ENCODE results near the gene ZC3H11A. TPM values are rescaled to one million over a fixed set of nuclear protein-coding genes. Genes with fewer than 3 reads are reported as not detected.
A peak's percentile ranks its signal among the peaks of the same experiment; 100 is the strongest.

ZC3H11A gene
- total and polyA plus RNA-seq, 2 of the 4 experiments (the other 2 are of a cell fraction) = 52.1 to 66.5 TPM

- no peak for TF ChIP-seq FOS (IDR thresholded peaks at IDR 0.05; ENCODE audit: low read depth, low read length)
These were observed 30.2 kb upstream of the ZC3H11A start, which contains the start of gene LAX1 (continued) for GRCh38 chr1:203765029-203765837.

DNA sequence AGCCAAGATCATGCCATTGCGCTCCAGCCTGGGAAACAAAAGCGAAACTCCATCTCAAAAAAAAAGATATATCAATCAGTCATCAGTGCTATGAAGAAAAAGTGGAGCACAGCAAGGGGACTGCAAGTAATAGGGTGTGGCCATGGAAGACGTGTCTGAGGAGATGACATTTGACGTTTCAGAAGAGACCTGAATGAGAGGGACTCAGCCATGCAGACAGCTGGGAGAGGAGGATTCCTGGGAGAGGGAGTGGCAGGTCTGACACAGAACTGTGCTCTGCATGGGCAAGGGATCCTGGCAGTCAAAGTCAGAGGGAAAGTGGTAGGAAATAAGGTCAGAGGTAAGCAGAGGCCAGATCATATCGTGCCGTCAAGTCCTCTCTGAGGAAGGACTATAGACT, 27.2 kb upstream of the ZC3H11A start:
- H2AK9ac ChIP-seq (replicated peaks; ENCODE audit: low read depth, low read length, poor library complexity) = no peak overlapping the region

More for the DNA sequence above, 27.2 kb upstream of the ZC3H11A start:
- no peak overlapping the region for H3K27ac ChIP-seq (ENCODE audit: insufficient read depth, low read length)
- H2BK20ac ChIP-seq (ENCODE audit: low read depth, low read length) = peak overlapping the region; percentile 5; the same call in 1 of the 2 replicates
- intact Hi-C loops (cut with micrococcal nuclease) = no loop called here
- no peaks in the 10 kb centered on the region for H3K36me3 ChIP-seq (ENCODE audit: control insufficient read depth, insufficient read depth, low read length)
- ChIA-PET POLR2A (ENCODE audit: unreplicated experiment) (no interaction called here), CTCF (no interaction called here)
- no peak overlapping the region for H3K18ac ChIP-seq (ENCODE audit: low read depth, low read length)
- H2BK5ac ChIP-seq (ENCODE audit: low read depth, low read length, poor library complexity, severe bottlenecking) = no peak overlapping the region
- no peaks in the 10 kb centered on the region; a peak in 1 of 4 replicates for H3K79me1 ChIP-seq (ENCODE audit: low read depth in 1 of 2, low read length in 2 of 2)
- H2BK120ac ChIP-seq (ENCODE audit: low read depth, low read length) = no peak overlapping the region
- peaks cover 19% of the 10 kb centered on the region for H3K27me3 ChIP-seq (ENCODE audit: control insufficient read depth, insufficient read depth, low read length)
- peak overlapping the region; percentile 13 for H2AFZ ChIP-seq (replicated peaks; ENCODE audit: low read length, poor library complexity)
- in situ Hi-C loops (cut with MboI; ENCODE audit: low sequenced_read_pairs) = no loop called here
- H2AK5ac ChIP-seq (ENCODE audit: low read depth, low read length) = peak overlapping the region; percentile 5; the same call in 1 of the 2 replicates
- H3K9me3 ChIP-seq (ENCODE audit: control insufficient read depth, insufficient read depth, low read length) = no peaks in the 10 kb centered on the region
- DNase-seq = no peak
- TF ChIP-seq MAFK (IDR thresholded peaks at IDR 0.05; ENCODE audit: low read depth, low read length) (no peak), NFE2L2 (IDR thresholded peaks at IDR 0.05; ENCODE audit: low read depth, low read length) (no peak), RAD21 (IDR thresholded peaks at IDR 0.05; ENCODE audit: low read length) (no peak), SMC3 (IDR thresholded peaks at IDR 0.05; ENCODE audit: low read depth, low read length) (no peak)
- H4K91ac ChIP-seq (ENCODE audit: insufficient read depth, low read depth, low read length) = no peak overlapping the region
- no peak overlapping the region for H3K56ac ChIP-seq (ENCODE audit: extremely low read depth, insufficient read depth, low read length)
- no peak overlapping the region; a peak in 1 of 4 replicates for H4K8ac ChIP-seq (ENCODE audit: low read depth in 2 of 2, low read length in 2 of 2)
- dilution Hi-C loops (cut with HindIII; ENCODE audit: low sequenced_read_pairs, unreplicated experiment) = no loop called here
- no peak overlapping the region for H3K4me2 ChIP-seq (ENCODE audit: low read depth, low read length)
- H3K4me1 ChIP-seq (ENCODE audit: control insufficient read depth, insufficient read depth, low read length) = peaks cover 2% of the 10 kb centered on the region
- H4K20me1 ChIP-seq (ENCODE audit: insufficient read depth, low read length) = no peaks in the 10 kb centered on the region
- 0 out of 3 replicates have a peak overlapping the region, but pooled peaks have one; percentile 76 for H2BK15ac ChIP-seq (ENCODE audit: low read depth, low read length)
- BruUV-seq (replicated peaks) = no TSS peak
- peaks cover 4% of the 10 kb centered on the region; the same call in 1 of the 2 replicates for H3K9me1 ChIP-seq (ENCODE audit: insufficient read depth, low read length)
- H3K4me3 ChIP-seq (ENCODE audit: insufficient read depth, low read depth, low read length) = no peak overlapping the region
- WGBS, 2 experiments (ENCODE audit: extremely low coverage in 2 of 2, insufficient read length in 1 of 2) = 53% methylated on average over 2 of the region's 6 CpGs; no CpG with 5 or more reads in 1 of the 2 experiments
- no peak overlapping the region for H3K23ac ChIP-seq (ENCODE audit: low read depth, low read length)
- no peak overlapping the region for H3K9ac ChIP-seq (ENCODE audit: low read depth, low read length)
- 0 out of 2 replicates have a peak overlapping the region, but pooled peaks have one; percentile 65 for H3K4ac ChIP-seq (ENCODE audit: low read depth, low read length)
- no peak for ATAC-seq (ENCODE audit: low read depth)
- H4K5ac ChIP-seq (ENCODE audit: low read depth, low read length) = no peak overlapping the region
- H3K14ac ChIP-seq (replicated peaks; ENCODE audit: low read depth, low read length) = no peak overlapping the region
